K562 (cell line): Measurements from ENCODE around the gene C10orf90. TPM values are rescaled to one million over a fixed set of nuclear protein-coding genes. Genes with fewer than 3 reads are reported as not detected.

ENCODE experiments used
- ATAC-seq: fragments of 200-7000 bp; cut with Tn5 transposase; 3 replicates; pipeline ENCODE4 v1.9.1; 2020; ENCODE audit warnings: moderate library complexity
- BruUV-seq: library from RNA; stranded (reverse); fragments of 400-500 nt; replicated peaks from 2 replicates; lab custom pipeline; 2021; lab: Mats Ljungman, UMichigan
- CTCF ChIA-PET: fragments of 300-600 bp; formaldehyde crosslinking; extraction: SDS; loops from one replicate; lab custom pipeline; 2021; ENCODE audit warnings: low intra/inter-chr PET ratio; lab: Yijun Ruan, JAX
- POLR2A ChIA-PET: fragments of 300-600, 350-650 bp; sonication (Branson Sonifier 250); formaldehyde crosslinking; extraction: SDS; loops from one replicate; lab custom pipeline; 2021; ENCODE audit warnings: antibody characterized with exemption, inconsistent platforms; lab: Yijun Ruan, JAX
- DNase-seq, 4 experiments: peaks; one replicate each; pipeline versions ENCODE4 v3.0.0 to v3.0.0-alpha.2; 2011 to 2018; ENCODE audit warnings: low spot score in 3 of 4, mixed read lengths in 3 of 4; ENCODE audit errors: extremely low read depth in 1 of 4
- FAIRE-seq: peaks from 2 replicates; lab custom pipeline; 2011; peaks lifted over from hg19 to GRCh38; lab: Jason Lieb, UNC
- H2AFZ ChIP-seq: 2 replicates; pipeline ENCODE4 v1.6.0; 2011; ENCODE audit warnings: low read depth, low read length, control low read depth, inconsistent platforms
- H3K27ac ChIP-seq: fragments of 200-600 bp; 3 replicates; pipeline ENCODE4 v1.8.0; 2011; ENCODE audit warnings: low read depth, mild to moderate bottlenecking, control low read depth, inconsistent platforms, low read length, moderate library complexity, mixed read lengths; ENCODE audit errors: extremely low read depth
- H3K27me3 ChIP-seq, 2 experiments: fragments of 300-600 bp in 1 of 2; 2 replicates in 1 of 2; 3 replicates in 1 of 2; pipeline versions ENCODE4 v1.6.0 to v1.8.0; 2011; ENCODE audit warnings: inconsistent platforms in 2 of 2, low read length in 2 of 2, mild to moderate bottlenecking in 1 of 2, mixed read lengths in 1 of 2, moderate library complexity in 1 of 2; ENCODE audit not compliant: control insufficient read depth in 2 of 2, insufficient read depth in 2 of 2
- H3K36me3 ChIP-seq: fragments of 300-600 bp; 3 replicates; pipeline ENCODE4 v1.8.0; 2011; ENCODE audit warnings: mild to moderate bottlenecking, low read length, inconsistent platforms; ENCODE audit not compliant: control insufficient read depth, insufficient read depth
- H3K4me1 ChIP-seq, 2 experiments: fragments of 200-600 bp in 1 of 2; replicated peaks in 1 of 2; 2 replicates in 1 of 2; 3 replicates in 1 of 2; pipeline versions ENCODE4 v1.5.1 to v1.8.0; 2011; ENCODE audit warnings: inconsistent platforms in 2 of 2, low read length in 2 of 2, mild to moderate bottlenecking in 1 of 2, mixed read lengths in 1 of 2, moderate library complexity in 1 of 2; ENCODE audit not compliant: control insufficient read depth in 2 of 2, insufficient read depth in 2 of 2
- H3K4me2 ChIP-seq: 2 replicates; pipeline ENCODE4 v1.6.1; 2011; ENCODE audit warnings: low read length, control low read depth, inconsistent platforms, mixed read lengths; ENCODE audit not compliant: insufficient read depth
- H3K4me3 ChIP-seq: fragments of 200-600 bp; sonication (generic), shearing (Covaris generic); 2 replicates; pipeline ENCODE4 v1.5.1; 2016; ENCODE audit warnings: control low read depth, inconsistent platforms
- H3K79me2 ChIP-seq: fragments of 200-600 bp; 3 replicates; pipeline ENCODE4 v1.8.0; 2011; ENCODE audit warnings: low read length, inconsistent platforms; ENCODE audit not compliant: control insufficient read depth, insufficient read depth
- H3K9ac ChIP-seq, 2 experiments: 2 replicates each; pipeline versions ENCODE4 v1.6.0 to v1.6.1; 2011; ENCODE audit warnings: low read depth in 2 of 2, low read length in 2 of 2, control low read depth in 1 of 2, inconsistent platforms in 1 of 2, mild to moderate bottlenecking in 1 of 2, mixed read lengths in 1 of 2; ENCODE audit not compliant: insufficient read depth in 1 of 2
- H3K9me1 ChIP-seq: one replicate; pipeline ENCODE4 v1.6.0; 2011; ENCODE audit warnings: inconsistent platforms, mild to moderate bottlenecking, low read length, moderate library complexity; ENCODE audit not compliant: control insufficient read depth, insufficient read depth
- H3K9me3 ChIP-seq: replicated peaks from 2 replicates; pipeline ENCODE4 v1.5.1; 2011; ENCODE audit warnings: low read depth, low read length, inconsistent platforms; ENCODE audit not compliant: control insufficient read depth, insufficient read depth
- H4K20me1 ChIP-seq: replicated peaks from 2 replicates; pipeline ENCODE4 v1.6.1; 2011; ENCODE audit warnings: low read length, inconsistent platforms, mixed read lengths; ENCODE audit not compliant: control insufficient read depth, insufficient read depth
- ATF3 ChIP-seq, 2 experiments: fragments of 450-650 bp in 1 of 2; sonication (generic) in 1 of 2; formaldehyde crosslinking in 1 of 2; IDR thresholded peaks in 1 of 2; conservative IDR thresholded peaks in 1 of 2; 2 replicates each; pipeline versions ENCODE4 v1.6.1 to v1.8.1; 2016 to 2023; ENCODE audit warnings: mild to moderate bottlenecking in 2 of 2, moderate library complexity in 2 of 2, inconsistent platforms in 1 of 2, missing genetic modification reagents in 1 of 2
- BRD9 ChIP-seq: fragments of 450-650 bp; IDR thresholded peaks from 2 replicates; pipeline ENCODE4 v1.6.1; 2018; ENCODE audit warnings: low read depth; ENCODE audit not compliant: partially characterized antibody
- CCAR2 ChIP-seq: fragments of 200-400 bp; formaldehyde crosslinking; IDR thresholded peaks from 2 replicates; pipeline ENCODE4 v1.6.1; 2017; ENCODE audit warnings: mild to moderate bottlenecking, low read depth, low read length
- ETS2 ChIP-seq: IDR thresholded peaks from 2 replicates; pipeline ENCODE4 v1.6.1; 2016; ENCODE audit warnings: borderline replicate concordance, missing genetic modification characterization, mild to moderate bottlenecking, moderate library complexity, missing compliant biosample characterization; ENCODE audit not compliant: poor library complexity, severe bottlenecking
- ILK ChIP-seq: fragments of 450-650 bp; IDR thresholded peaks from 2 replicates; pipeline ENCODE4 v1.6.1; 2016; ENCODE audit warnings: missing genetic modification characterization, low read depth, mild to moderate bottlenecking, missing compliant biosample characterization, moderate library complexity, borderline replicate concordance
- PTRF ChIP-seq: fragments of 450-650 bp; IDR thresholded peaks from 2 replicates; pipeline ENCODE4 v1.6.1; 2016; ENCODE audit warnings: mild to moderate bottlenecking, missing genetic modification characterization, missing compliant biosample characterization
- RHOXF2B ChIP-seq: fragments of 250-450 bp; sonication (Bioruptor Pico); conservative IDR thresholded peaks from 2 replicates; pipeline ENCODE4 v1.5.1; 2021
- SIRT6 ChIP-seq: IDR thresholded peaks from one replicate; pipeline ENCODE4 v1.6.1; 2012; ENCODE audit warnings: low read depth, mild to moderate bottlenecking, control low read depth, inconsistent platforms, low read length, moderate library complexity
- SREBF1 ChIP-seq: fragments of 150-350 bp; IDR thresholded peaks from 2 replicates; pipeline ENCODE4 v1.6.1; 2014; ENCODE audit warnings: antibody characterized with exemption, low read depth, low read length, borderline replicate concordance
- TFAM ChIP-seq: fragments of 250-450 bp; sonication (Bioruptor Pico); conservative IDR thresholded peaks from 2 replicates; pipeline ENCODE4 v1.5.0; 2021; ENCODE audit warnings: mild to moderate bottlenecking, moderate library complexity
- ZBTB33 ChIP-seq: sonication (generic); formaldehyde crosslinking; IDR thresholded peaks from 2 replicates; pipeline ENCODE4 v1.8.1; 2023; ENCODE audit warnings: mild to moderate bottlenecking, missing genetic modification reagents
- ZNF77 ChIP-seq: fragments of 250-450 bp; sonication (Bioruptor Pico); IDR thresholded peaks from 2 replicates; pipeline ENCODE4 v1.5.0; 2020
- WGBS: fragments of 100-300 bp; shearing (Covaris generic); methylation state at CpG from one replicate; pipeline ENCODE4 v1.1.6; 2016; ENCODE audit warnings: low coverage, mixed read lengths; ENCODE audit not compliant: insufficient coverage; ENCODE audit errors: missing lambda C conversion rate; 5-methylcytosine and 5-hydroxymethylcytosine counted together
- in situ Hi-C: fragments of 300-500 bp; cut with MboI; formaldehyde crosslinking; loops from 4 replicates; pipeline ENCODE4 v1.15.0; 2018; ENCODE audit warnings: inconsistent platforms, mixed read lengths
- intact Hi-C: fragments of 100-400 bp; cut with micrococcal nuclease; formaldehyde crosslinking; loops from 2 replicates; pipeline ENCODE4 v1.14.2; 2022
- polyA plus RNA-seq, 8 experiments: library from polyadenylated mRNA; depleted of rRNA in 4 of 8; stranded (reverse) in 5 of 8; unstranded in 3 of 8; fragments of >200 nt; fragmentation: Nextera tagmentation in 2 of 8; fragmentation: Illumina TruSeq in 1 of 8; extraction: Ambion mirVana in 2 of 8; extraction: Trizol in 1 of 8; gene quantifications; 2 replicates each; pipeline versions ENCODE4 v1.2.1 to v1.2.3, GENCODE V29; 2011 to 2014; ENCODE audit warnings: inconsistent platforms in 1 of 8, missing spikeins in 1 of 8
- total RNA-seq, 7 experiments: library from RNA; depleted of rRNA in 6 of 7; stranded (reverse); fragments of >200 nt in 6 of 7; fragmentation: Illumina TruSeq in 2 of 7; extraction: Trizol in 2 of 7; gene quantifications; 2 replicates each; pipeline versions ENCODE4 v1.2.1 to v1.2.3, GENCODE V29; 2011 to 2021; ENCODE audit warnings: low replicate concordance in 1 of 7
- TF ChIP-seq, protein P1 (sequence below): fragments of 250-450 bp; sonication (Bioruptor Pico); IDR thresholded peaks from 2 replicates; pipeline ENCODE4 v1.5.0; 2020; ENCODE audit warnings: mild to moderate bottlenecking, borderline replicate concordance
- TF ChIP-seq, protein P2 (sequence below): IDR thresholded peaks from 2 replicates; pipeline ENCODE4 v1.6.1; 2012; ENCODE audit warnings: low read depth, low read length, improper control_type of control experiment, borderline replicate concordance

C10orf90 gene
- total and polyA plus RNA-seq, 9 of the 15 experiments (the other 6 are each of a cell fraction or from before 2014, with no cell fraction given): not detected

GRCh38 chr10:126628746-126629145, 41.7 kb downstream of the C10orf90 start (continued):
- TF ChIP-seq SREBF1: no peak
- no peak for TF ChIP-seq ZNF77 (CRISPR knock-in tag)
- no peak for TF ChIP-seq BRD9
- TF ChIP-seq SIRT6: no peak
- no peak for TF ChIP-seq CCAR2
- TF ChIP-seq RHOXF2B (CRISPR knock-in tag): no peak
- TF ChIP-seq, all 486 proteins: peak for 0

- intact Hi-C loops: no loop called here
- ATAC-seq: no peak
- Histone ChIP-seq H3K4me2 (no peak overlapping the region), H3K4me3 (no peak overlapping the region), H2AFZ (no peak overlapping the region), H3K27me3 (no peaks in the 10 kb centered on the region), H3K79me2 (no peaks in the 10 kb centered on the region), H3K36me3 (no peaks in the 10 kb centered on the region), H3K4me1 (no peaks in the 10 kb centered on the region), H3K9me1 (no peaks in the 10 kb centered on the region), H4K20me1 (no peaks in the 10 kb centered on the region), H3K9me3 (no peaks in the 10 kb centered on the region), H3K27ac (no peak overlapping the region), H3K9ac (no peak overlapping the region)
- ChIA-PET POLR2A (no interaction called here), CTCF (no interaction called here)
- no TSS peak for BruUV-seq
- whole genome bisulfite sequencing: 0% methylated on average over 7 of the region's 7 CpGs
- TF ChIP-seq, protein P1, sequence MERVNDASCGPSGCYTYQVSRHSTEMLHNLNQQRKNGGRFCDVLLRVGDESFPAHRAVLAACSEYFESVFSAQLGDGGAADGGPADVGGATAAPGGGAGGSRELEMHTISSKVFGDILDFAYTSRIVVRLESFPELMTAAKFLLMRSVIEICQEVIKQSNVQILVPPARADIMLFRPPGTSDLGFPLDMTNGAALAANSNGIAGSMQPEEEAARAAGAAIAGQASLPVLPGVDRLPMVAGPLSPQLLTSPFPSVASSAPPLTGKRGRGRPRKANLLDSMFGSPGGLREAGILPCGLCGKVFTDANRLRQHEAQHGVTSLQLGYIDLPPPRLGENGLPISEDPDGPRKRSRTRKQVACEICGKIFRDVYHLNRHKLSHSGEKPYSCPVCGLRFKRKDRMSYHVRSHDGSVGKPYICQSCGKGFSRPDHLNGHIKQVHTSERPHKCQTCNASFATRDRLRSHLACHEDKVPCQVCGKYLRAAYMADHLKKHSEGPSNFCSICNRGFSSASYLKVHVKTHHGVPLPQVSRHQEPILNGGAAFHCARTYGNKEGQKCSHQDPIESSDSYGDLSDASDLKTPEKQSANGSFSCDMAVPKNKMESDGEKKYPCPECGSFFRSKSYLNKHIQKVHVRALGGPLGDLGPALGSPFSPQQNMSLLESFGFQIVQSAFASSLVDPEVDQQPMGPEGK (CRISPR knock-in tag): no peak
- TF ChIP-seq, protein P2, sequence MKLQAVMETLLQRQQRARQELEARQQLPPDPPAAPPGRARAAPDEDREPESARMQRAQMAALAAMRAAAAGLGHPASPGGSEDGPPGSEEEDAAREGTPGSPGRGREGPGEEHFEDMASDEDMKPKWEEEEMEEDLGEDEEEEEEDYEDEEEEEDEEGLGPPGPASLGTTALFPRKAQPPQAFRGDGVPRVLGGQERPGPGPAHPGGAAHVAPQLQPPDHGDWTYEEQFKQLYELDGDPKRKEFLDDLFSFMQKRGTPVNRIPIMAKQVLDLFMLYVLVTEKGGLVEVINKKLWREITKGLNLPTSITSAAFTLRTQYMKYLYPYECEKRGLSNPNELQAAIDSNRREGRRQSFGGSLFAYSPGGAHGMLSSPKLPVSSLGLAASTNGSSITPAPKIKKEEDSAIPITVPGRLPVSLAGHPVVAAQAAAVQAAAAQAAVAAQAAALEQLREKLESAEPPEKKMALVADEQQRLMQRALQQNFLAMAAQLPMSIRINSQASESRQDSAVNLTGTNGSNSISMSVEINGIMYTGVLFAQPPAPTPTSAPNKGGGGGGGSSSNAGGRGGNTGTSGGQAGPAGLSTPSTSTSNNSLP: no peak
- TF ChIP-seq ZBTB33 (CRISPR knock-in tag) (no peak), ATF3 (IDR thresholded peaks at IDR 0.05) (no peak), ATF3 (CRISPR knock-in tag; conservative IDR thresholded peaks at IDR 0.05) (no peak), ILK (no peak), TFAM (no peak), ETS2 (no peak), PTRF (tag) (no peak)
- in situ Hi-C loops: no loop called here
- DNase-seq: no peak
- FAIRE-seq: no peak
Observed at GRCh38 chr10:126621846-126622245, 48.6 kb downstream of the C10orf90 start.
